Inflammatory macrophage (primary cell): Measurements from ENCODE around the gene POMT1.
A peak's percentile ranks its signal among the peaks of the same experiment; 100 is the strongest.

Experiments used
- DNase-seq, 2 donors: peaks; one replicate each; pipeline ENCODE4 v3.0.0-alpha.2; 2020 to 2022

POMT1 gene

GRCh38 chr9:131476777-131477345 lies 25.9 kb upstream of the POMT1 start:
- DNase-seq = no peak

- no peak for DNase-seq
Observed at GRCh38 chr9:131477367-131477766, 25.4 kb upstream of the POMT1 start.

- DNase-seq = no peak
Observed at GRCh38 chr9:131477816-131478419, 24.8 kb upstream of the POMT1 start.

GRCh38 chr9:131478421-131478868 lies 24.3 kb upstream of the POMT1 start:
- DNase-seq = peak in 1 of 2 donors; percentile 6

GRCh38 chr9:131478911-131479310 lies 23.8 kb upstream of the POMT1 start:
- no peak for DNase-seq

- no peak for DNase-seq
Observed at GRCh38 chr9:131480258-131480657, 22.5 kb upstream of the POMT1 start.

- no peak for DNase-seq
Observed at GRCh38 chr9:131481441-131482342, 21.0 kb upstream of the POMT1 start.

GRCh38 chr9:131482343-131483006 lies 20.2 kb upstream of the POMT1 start:
- DNase-seq = no peak

GRCh38 chr9:131483319-131484050 lies 19.2 kb upstream of the POMT1 start:
- DNase-seq = no peak

GRCh38 chr9:131484051-131484445 lies 18.7 kb upstream of the POMT1 start:
- no peak for DNase-seq

- no peak for DNase-seq
Observed at GRCh38 chr9:131484560-131485185, 18.0 kb upstream of the POMT1 start.

- DNase-seq = no peak
Observed at GRCh38 chr9:131485206-131485605, 17.5 kb upstream of the POMT1 start.

- no peak for DNase-seq
Observed at GRCh38 chr9:131485728-131486422, 16.8 kb upstream of the POMT1 start.

GRCh38 chr9:131487001-131487400 lies 15.7 kb upstream of the POMT1 start:
- DNase-seq = no peak

GRCh38 chr9:131487621-131488031 lies 15.1 kb upstream of the POMT1 start:
- no peak for DNase-seq

- DNase-seq = no peak
Observed at GRCh38 chr9:131490514-131490913, 12.2 kb upstream of the POMT1 start.

- no peak for DNase-seq
Observed at GRCh38 chr9:131491001-131491710, 11.6 kb upstream of the POMT1 start.

GRCh38 chr9:131492070-131492469 lies 10.6 kb upstream of the POMT1 start:
- DNase-seq = no peak

GRCh38 chr9:131494296-131494870 lies 8.3 kb upstream of the POMT1 start:
- no peak for DNase-seq

GRCh38 chr9:131495785-131496184 lies 6.9 kb upstream of the POMT1 start:
- DNase-seq = no peak
